Panc1 (cell line): ENCODE data around the gene PAAF1. TPM values are rescaled to one million over a fixed set of nuclear protein-coding genes. Genes with fewer than 3 reads are reported as not detected.

ENCODE experiments used
- ATAC-seq: fragments of 200-7000 bp; cut with Tn5 transposase; 2 replicates; pipeline ENCODE4 v1.9.1; 2020; ENCODE audit warnings: mild to moderate bottlenecking, moderate library complexity
- BruUV-seq: library from RNA; stranded (reverse); fragments of 400-500 nt; replicated peaks from 2 replicates; lab custom pipeline; 2021; lab: Mats Ljungman, UMichigan
- CTCF ChIA-PET: fragments of 300-600 bp; sonication (Branson Sonifier 250); formaldehyde crosslinking; loops from one replicate; lab custom pipeline; 2022; ENCODE audit warnings: antibody characterized with exemption; lab: Charles Lee
- POLR2A ChIA-PET: fragments of 300-600 bp; sonication (Branson Sonifier 250); formaldehyde crosslinking; loops from one replicate; lab custom pipeline; 2022; ENCODE audit warnings: antibody characterized with exemption; lab: Charles Lee
- DNase-seq: peaks from one replicate; pipeline ENCODE4 v3.0.0-alpha.2; 2010; ENCODE audit warnings: low read depth, low spot score
- H3K27ac ChIP-seq: 2 replicates; pipeline ENCODE4 v1.5.1; 2011; ENCODE audit warnings: mild to moderate bottlenecking, low read length, inconsistent platforms
- H3K27me3 ChIP-seq: fragments of 200-500 bp; sonication (Bioruptor generic); 2 replicates; pipeline ENCODE4 v1.6.0; 2014; ENCODE audit warnings: low read length, inconsistent platforms; ENCODE audit not compliant: control insufficient read depth, insufficient read depth
- H3K36me3 ChIP-seq: fragments of 200-500 bp; sonication (Bioruptor generic); 2 replicates; pipeline ENCODE4 v1.5.1; 2014; ENCODE audit warnings: inconsistent platforms, mild to moderate bottlenecking, low read length, moderate library complexity; ENCODE audit not compliant: control insufficient read depth, insufficient read depth
- H3K4me1 ChIP-seq: 2 replicates; pipeline ENCODE4 v1.5.1; 2011; ENCODE audit warnings: inconsistent platforms, mild to moderate bottlenecking, low read length, moderate library complexity; ENCODE audit not compliant: control insufficient read depth, insufficient read depth
- H3K4me3 ChIP-seq, 2 experiments: 2 replicates each; pipeline ENCODE4 v1.5.1; 2011 to 2012; ENCODE audit warnings: low read depth in 2 of 2, low read length in 2 of 2, mild to moderate bottlenecking in 2 of 2, inconsistent platforms in 1 of 2, moderate library complexity in 1 of 2
- H3K9me3 ChIP-seq: fragments of 200-500 bp; sonication (Bioruptor generic); 2 replicates; pipeline ENCODE4 v1.5.1; 2014; ENCODE audit warnings: low read depth, mild to moderate bottlenecking, inconsistent platforms, low read length, moderate library complexity; ENCODE audit not compliant: control insufficient read depth, insufficient read depth
- POLR2AphosphoS5 ChIP-seq: IDR thresholded peaks from 2 replicates; pipeline ENCODE4 v1.6.1; 2012; ENCODE audit warnings: mild to moderate bottlenecking, low read depth, low read length, moderate library complexity
- SIN3A ChIP-seq: IDR thresholded peaks from 2 replicates; pipeline ENCODE4 v1.6.1; 2012; ENCODE audit warnings: low read depth, mild to moderate bottlenecking, low read length, moderate library complexity, borderline replicate concordance; ENCODE audit not compliant: insufficient read depth
- TCF7L2 ChIP-seq: IDR thresholded peaks from 2 replicates; pipeline ENCODE4 v1.6.1; 2011; ENCODE audit warnings: mild to moderate bottlenecking, low read depth, low read length, inconsistent platforms
- in situ Hi-C: cut with HindIII; loops from 2 replicates; pipeline ENCODE4 v1.10.0; 2016; ENCODE audit warnings: low sequenced_read_pairs, low pct_unique_long_range_greater_than_20kb
- intact Hi-C: fragments of 100-400 bp; cut with micrococcal nuclease; formaldehyde crosslinking; loops from one replicate; pipeline ENCODE4 v1.10.0; 2022; ENCODE audit not compliant: unreplicated experiment
- total RNA-seq: library from RNA; stranded (reverse); gene quantifications from one replicate; pipeline ENCODE4 v1.2.1, GENCODE V29; 2021; ENCODE audit not compliant: unreplicated experiment
- TF ChIP-seq, protein P1 (sequence below), 2 experiments: IDR thresholded peaks; 2 replicates each; pipeline ENCODE4 v1.6.1; 2011 to 2012; ENCODE audit warnings: low read depth in 2 of 2, control low read depth in 1 of 2, low read length in 1 of 2, mild to moderate bottlenecking in 1 of 2, moderate library complexity in 1 of 2; ENCODE audit not compliant: insufficient read depth in 1 of 2
- TF ChIP-seq, protein P2 (sequence below): fragments of 450-650 bp; IDR thresholded peaks from 2 replicates; pipeline ENCODE4 v1.5.1; 2017; ENCODE audit warnings: mild to moderate bottlenecking

The PAAF1 gene
- total RNA-seq, 1 experiment from 2014 or later = 22.1 TPM

DNA sequence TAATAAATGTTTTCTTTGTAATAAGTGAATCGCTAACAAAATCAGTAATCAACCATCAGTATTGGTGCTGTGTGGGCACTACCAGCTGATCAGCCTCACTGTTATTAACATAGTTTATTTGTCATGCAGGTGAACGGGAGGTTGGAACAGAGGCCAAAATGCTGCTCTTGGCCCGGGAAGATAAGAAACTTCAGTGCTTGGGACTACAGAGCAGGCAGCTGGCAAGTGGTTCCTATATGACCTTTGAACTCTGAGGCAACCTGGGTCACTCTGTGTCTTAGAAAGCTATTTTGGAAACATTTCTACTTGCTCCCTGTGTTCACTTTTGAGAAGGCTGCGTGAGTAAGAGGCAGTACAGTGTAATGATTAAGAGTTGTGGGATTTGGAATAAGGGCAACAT is 37.5 kb downstream of the PAAF1 start:
- TF ChIP-seq, protein P1, sequence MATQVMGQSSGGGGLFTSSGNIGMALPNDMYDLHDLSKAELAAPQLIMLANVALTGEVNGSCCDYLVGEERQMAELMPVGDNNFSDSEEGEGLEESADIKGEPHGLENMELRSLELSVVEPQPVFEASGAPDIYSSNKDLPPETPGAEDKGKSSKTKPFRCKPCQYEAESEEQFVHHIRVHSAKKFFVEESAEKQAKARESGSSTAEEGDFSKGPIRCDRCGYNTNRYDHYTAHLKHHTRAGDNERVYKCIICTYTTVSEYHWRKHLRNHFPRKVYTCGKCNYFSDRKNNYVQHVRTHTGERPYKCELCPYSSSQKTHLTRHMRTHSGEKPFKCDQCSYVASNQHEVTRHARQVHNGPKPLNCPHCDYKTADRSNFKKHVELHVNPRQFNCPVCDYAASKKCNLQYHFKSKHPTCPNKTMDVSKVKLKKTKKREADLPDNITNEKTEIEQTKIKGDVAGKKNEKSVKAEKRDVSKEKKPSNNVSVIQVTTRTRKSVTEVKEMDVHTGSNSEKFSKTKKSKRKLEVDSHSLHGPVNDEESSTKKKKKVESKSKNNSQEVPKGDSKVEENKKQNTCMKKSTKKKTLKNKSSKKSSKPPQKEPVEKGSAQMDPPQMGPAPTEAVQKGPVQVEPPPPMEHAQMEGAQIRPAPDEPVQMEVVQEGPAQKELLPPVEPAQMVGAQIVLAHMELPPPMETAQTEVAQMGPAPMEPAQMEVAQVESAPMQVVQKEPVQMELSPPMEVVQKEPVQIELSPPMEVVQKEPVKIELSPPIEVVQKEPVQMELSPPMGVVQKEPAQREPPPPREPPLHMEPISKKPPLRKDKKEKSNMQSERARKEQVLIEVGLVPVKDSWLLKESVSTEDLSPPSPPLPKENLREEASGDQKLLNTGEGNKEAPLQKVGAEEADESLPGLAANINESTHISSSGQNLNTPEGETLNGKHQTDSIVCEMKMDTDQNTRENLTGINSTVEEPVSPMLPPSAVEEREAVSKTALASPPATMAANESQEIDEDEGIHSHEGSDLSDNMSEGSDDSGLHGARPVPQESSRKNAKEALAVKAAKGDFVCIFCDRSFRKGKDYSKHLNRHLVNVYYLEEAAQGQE (IDR thresholded peaks at IDR 0.05; ENCODE audit: insufficient read depth in 1 of 2, low read depth in 2 of 2, low read length in 1 of 2) = no peak
- BruUV-seq = no TSS peak
- POLR2A ChIA-PET = no interaction called here
- Histone ChIP-seq H3K9me3 (no peaks in the 10 kb centered on the region), H3K4me1 (no peaks in the 10 kb centered on the region), H3K36me3 (0 out of 2 replicates have a peak, but pooled peaks cover 2% of the 10 kb centered on the region), H3K4me3 (no peak overlapping the region), H3K27me3 (no peaks in the 10 kb centered on the region), H3K27ac (no peak overlapping the region)
- CTCF ChIA-PET = no interaction called here
- DNase-seq = no peak
- ATAC-seq = no peak
- in situ Hi-C loops = no loop called here
- intact Hi-C loops = no loop called here

DNA sequence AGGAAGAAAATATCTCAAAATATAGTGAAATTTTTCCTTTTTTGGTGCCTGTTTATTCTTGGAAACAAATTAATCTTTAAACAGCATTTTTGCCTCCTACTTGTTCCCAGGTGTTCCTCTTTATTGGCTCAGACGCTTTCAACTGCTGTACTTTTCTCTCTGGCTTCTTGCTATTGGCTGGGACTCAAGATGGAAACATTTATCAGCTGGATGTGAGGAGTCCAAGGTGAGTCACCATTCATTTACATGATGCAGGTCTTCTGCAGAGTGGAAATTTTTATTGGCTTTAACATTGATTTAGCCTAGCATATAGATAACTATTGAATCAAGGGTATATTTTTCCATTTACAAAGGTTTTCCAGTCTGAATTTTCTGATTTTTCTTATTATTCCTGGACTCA is 39.6 kb downstream of the PAAF1 start:
- ChIA-PET POLR2A (no interaction called here), CTCF (no interaction called here)
- Histone ChIP-seq H3K27me3 (no peaks in the 10 kb centered on the region), H3K4me3 (no peak overlapping the region), H3K4me1 (no peaks in the 10 kb centered on the region), H3K9me3 (no peaks in the 10 kb centered on the region), H3K27ac (no peak overlapping the region), H3K36me3 (0 out of 2 replicates have a peak, but pooled peaks cover 2% of the 10 kb centered on the region)
- TF ChIP-seq, protein P1 (IDR thresholded peaks at IDR 0.05; ENCODE audit: insufficient read depth in 1 of 2, low read depth in 2 of 2, low read length in 1 of 2) = no peak
- TF ChIP-seq TCF7L2 (no peak), SIN3A (no peak), POLR2AphosphoS5 (no peak)
- TF ChIP-seq, protein P2, sequence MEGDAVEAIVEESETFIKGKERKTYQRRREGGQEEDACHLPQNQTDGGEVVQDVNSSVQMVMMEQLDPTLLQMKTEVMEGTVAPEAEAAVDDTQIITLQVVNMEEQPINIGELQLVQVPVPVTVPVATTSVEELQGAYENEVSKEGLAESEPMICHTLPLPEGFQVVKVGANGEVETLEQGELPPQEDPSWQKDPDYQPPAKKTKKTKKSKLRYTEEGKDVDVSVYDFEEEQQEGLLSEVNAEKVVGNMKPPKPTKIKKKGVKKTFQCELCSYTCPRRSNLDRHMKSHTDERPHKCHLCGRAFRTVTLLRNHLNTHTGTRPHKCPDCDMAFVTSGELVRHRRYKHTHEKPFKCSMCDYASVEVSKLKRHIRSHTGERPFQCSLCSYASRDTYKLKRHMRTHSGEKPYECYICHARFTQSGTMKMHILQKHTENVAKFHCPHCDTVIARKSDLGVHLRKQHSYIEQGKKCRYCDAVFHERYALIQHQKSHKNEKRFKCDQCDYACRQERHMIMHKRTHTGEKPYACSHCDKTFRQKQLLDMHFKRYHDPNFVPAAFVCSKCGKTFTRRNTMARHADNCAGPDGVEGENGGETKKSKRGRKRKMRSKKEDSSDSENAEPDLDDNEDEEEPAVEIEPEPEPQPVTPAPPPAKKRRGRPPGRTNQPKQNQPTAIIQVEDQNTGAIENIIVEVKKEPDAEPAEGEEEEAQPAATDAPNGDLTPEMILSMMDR = no peak
- DNase-seq (no peak), ATAC-seq (no peak)
- no TSS peak for BruUV-seq
- in situ Hi-C loops (no loop called here), intact Hi-C loops (no loop called here)
